GM10266 (cell line): ENCODE data around the gene DPYD.

Source experiments
- DNase-seq: peaks from one replicate; pipeline ENCODE4 v3.0.0; 2012; ENCODE audit errors: extremely low spot score
- CTCF ChIP-seq: IDR thresholded peaks from 2 replicates; pipeline ENCODE4 v1.5.1; 2012; ENCODE audit warnings: mild to moderate bottlenecking, low read depth; ENCODE audit not compliant: control insufficient read depth, insufficient read depth; ENCODE audit errors: missing control alignments

The DPYD gene

GRCh38 chr1:97508653-97509218 lies 412.1 kb downstream of the DPYD start:
- TF ChIP-seq CTCF = no peak
- DNase-seq = no peak

GRCh38 chr1:97507863-97508262 lies 413.0 kb downstream of the DPYD start:
- no peak for DNase-seq
- TF ChIP-seq CTCF = no peak

- no peak for DNase-seq
- TF ChIP-seq CTCF = no peak
Measured at GRCh38 chr1:97506368-97506767, 414.5 kb downstream of the DPYD start.

- TF ChIP-seq CTCF = no peak
- peak; percentile 5 for DNase-seq
Measured at GRCh38 chr1:97505816-97506215, 415.0 kb downstream of the DPYD start.

- TF ChIP-seq CTCF = no peak
- DNase-seq = no peak
Measured at GRCh38 chr1:97505289-97505688, 415.5 kb downstream of the DPYD start.

- no peak for DNase-seq
- TF ChIP-seq CTCF = no peak
Measured at GRCh38 chr1:97502360-97502759, 418.5 kb downstream of the DPYD start.

GRCh38 chr1:97501628-97502027 lies 419.2 kb downstream of the DPYD start:
- no peak for TF ChIP-seq CTCF
- DNase-seq = no peak
